T-helper 1 cell treated with Interleukin-12 subunit alpha and Interleukin-12 subunit beta and Interleukin-4 antibody, amounts not matched to agents 30 μg/mL and 1 μg/mL, for 36 hours (primary cell): Measurements from ENCODE around the gene TMEM87B.

Source experiments
- H3K27ac Mint-ChIP-seq: one replicate; pipeline ENCODE4 v1.8.0; 2021; ENCODE audit warnings: mild to moderate bottlenecking, mixed read lengths
- H3K27me3 Mint-ChIP-seq: one replicate; pipeline ENCODE4 v1.8.0; 2021; ENCODE audit warnings: low read depth, mixed read lengths
- H3K36me3 Mint-ChIP-seq: one replicate; pipeline ENCODE4 v1.8.0; 2021; ENCODE audit warnings: low read depth, mixed read lengths
- H3K4me1 Mint-ChIP-seq: one replicate; pipeline ENCODE4 v1.8.0; 2021; ENCODE audit warnings: low read depth, mixed read lengths
- H3K4me3 Mint-ChIP-seq: one replicate; pipeline ENCODE4 v1.8.0; 2021; ENCODE audit warnings: mild to moderate bottlenecking, moderate library complexity, mixed read lengths
- H3K9me3 Mint-ChIP-seq: one replicate; pipeline ENCODE4 v1.8.0; 2021; ENCODE audit warnings: mixed read lengths

Gene TMEM87B

GRCh38 chr2:112162956-112163355, 107.9 kb downstream of the TMEM87B start:
- H3K9me3 Mint-ChIP-seq, result no peaks in the 10 kb centered on the region
- peaks cover 9% of the 10 kb centered on the region for H3K4me1 Mint-ChIP-seq
- no peak overlapping the region for H3K27ac Mint-ChIP-seq
- no peaks in the 10 kb centered on the region for H3K27me3 Mint-ChIP-seq
- no peak overlapping the region for H3K4me3 Mint-ChIP-seq
- H3K36me3 Mint-ChIP-seq, result no peaks in the 10 kb centered on the region

- no peaks in the 10 kb centered on the region for H3K36me3 Mint-ChIP-seq
- no peaks in the 10 kb centered on the region for H3K27me3 Mint-ChIP-seq
- no peak overlapping the region for H3K27ac Mint-ChIP-seq
- no peaks in the 10 kb centered on the region for H3K9me3 Mint-ChIP-seq
- no peak overlapping the region for H3K4me3 Mint-ChIP-seq
- peaks cover 11% of the 10 kb centered on the region for H3K4me1 Mint-ChIP-seq
These were observed 108.5 kb downstream of the TMEM87B start for GRCh38 chr2:112163541-112163981.

- H3K4me3 Mint-ChIP-seq, result no peak overlapping the region
- H3K9me3 Mint-ChIP-seq, result no peaks in the 10 kb centered on the region
- H3K27me3 Mint-ChIP-seq, result no peaks in the 10 kb centered on the region
- H3K4me1 Mint-ChIP-seq, result peaks cover 11% of the 10 kb centered on the region
- H3K36me3 Mint-ChIP-seq, result no peaks in the 10 kb centered on the region
- H3K27ac Mint-ChIP-seq, result no peak overlapping the region
These were observed 109.8 kb downstream of the TMEM87B start for GRCh38 chr2:112164876-112165275.

GRCh38 chr2:112165296-112165695, 110.2 kb downstream of the TMEM87B start:
- Mint-ChIP-seq H3K27me3 (no peaks in the 10 kb centered on the region), H3K27ac (no peak overlapping the region), H3K4me3 (no peak overlapping the region), H3K4me1 (peaks cover 10% of the 10 kb centered on the region), H3K36me3 (no peaks in the 10 kb centered on the region), H3K9me3 (no peaks in the 10 kb centered on the region)

- no peak overlapping the region for H3K4me3 Mint-ChIP-seq
- no peaks in the 10 kb centered on the region for H3K36me3 Mint-ChIP-seq
- H3K9me3 Mint-ChIP-seq, result no peaks in the 10 kb centered on the region
- H3K4me1 Mint-ChIP-seq, result peaks cover 4% of the 10 kb centered on the region
- H3K27me3 Mint-ChIP-seq, result no peaks in the 10 kb centered on the region
- H3K27ac Mint-ChIP-seq, result peak overlapping the region; percentile 41
These were observed 111.9 kb downstream of the TMEM87B start for GRCh38 chr2:112166806-112167499.

GRCh38 chr2:112168422-112169124, 113.5 kb downstream of the TMEM87B start:
- Mint-ChIP-seq H3K27ac (no peak overlapping the region), H3K4me1 (peaks cover 8% of the 10 kb centered on the region), H3K9me3 (no peaks in the 10 kb centered on the region), H3K36me3 (no peaks in the 10 kb centered on the region), H3K27me3 (no peaks in the 10 kb centered on the region), H3K4me3 (no peak overlapping the region)
